Calu3 (cell line): ENCODE data around the gene BTBD10. TPM values are rescaled to one million over a fixed set of nuclear protein-coding genes. Genes with fewer than 3 reads are reported as not detected.

Experiments
- BruUV-seq: library from RNA; stranded (reverse); fragments of 400-500 nt; replicated peaks from 2 replicates; lab custom pipeline; 2021; lab: Mats Ljungman, UMichigan
- CTCF ChIA-PET: fragments of 300-600 bp; sonication (Branson Sonifier 250); formaldehyde crosslinking; loops from one replicate; lab custom pipeline; 2022; ENCODE audit warnings: antibody characterized with exemption; lab: Charles Lee
- DNase-seq: peaks from one replicate; pipeline ENCODE4 v3.0.0; 2022
- H3K27ac Mint-ChIP-seq: one replicate; pipeline ENCODE4 v1.8.0; 2022; ENCODE audit warnings: mixed read lengths; ENCODE audit not compliant: unreplicated experiment
- H3K27me3 Mint-ChIP-seq: one replicate; pipeline ENCODE4 v1.8.0; 2022; ENCODE audit warnings: mixed read lengths; ENCODE audit not compliant: unreplicated experiment
- H3K36me3 Mint-ChIP-seq: one replicate; pipeline ENCODE4 v1.8.0; 2022; ENCODE audit warnings: mild to moderate bottlenecking, moderate library complexity, mixed read lengths; ENCODE audit not compliant: insufficient read depth, unreplicated experiment
- H3K4me1 Mint-ChIP-seq: one replicate; pipeline ENCODE4 v1.8.0; 2022; ENCODE audit warnings: mild to moderate bottlenecking, low read depth, mixed read lengths; ENCODE audit not compliant: unreplicated experiment
- H3K4me3 Mint-ChIP-seq: one replicate; pipeline ENCODE4 v1.8.0; 2022; ENCODE audit warnings: mild to moderate bottlenecking, low read depth, moderate library complexity, mixed read lengths; ENCODE audit not compliant: unreplicated experiment
- H3K9me3 Mint-ChIP-seq: one replicate; pipeline ENCODE4 v1.8.0; 2022; ENCODE audit warnings: low read depth, mixed read lengths; ENCODE audit not compliant: unreplicated experiment
- intact Hi-C: fragments of 100-400 bp; cut with micrococcal nuclease; formaldehyde crosslinking; loops from one replicate; pipeline ENCODE4 v1.10.0; 2022; ENCODE audit not compliant: unreplicated experiment
- total RNA-seq: library from RNA; stranded (reverse); gene quantifications from 2 replicates; pipeline ENCODE4 v1.2.3, GENCODE V29; 2022
- TF ChIP-seq, protein P1 (sequence below): fragments of 200-600 bp; IDR thresholded peaks from one replicate; pipeline ENCODE4 v1.8.0; 2022; ENCODE audit warnings: antibody characterized with exemption; ENCODE audit not compliant: unreplicated experiment

The BTBD10 gene
- total RNA-seq, 1 experiment from 2014 or later, result 33.3 TPM

DNA sequence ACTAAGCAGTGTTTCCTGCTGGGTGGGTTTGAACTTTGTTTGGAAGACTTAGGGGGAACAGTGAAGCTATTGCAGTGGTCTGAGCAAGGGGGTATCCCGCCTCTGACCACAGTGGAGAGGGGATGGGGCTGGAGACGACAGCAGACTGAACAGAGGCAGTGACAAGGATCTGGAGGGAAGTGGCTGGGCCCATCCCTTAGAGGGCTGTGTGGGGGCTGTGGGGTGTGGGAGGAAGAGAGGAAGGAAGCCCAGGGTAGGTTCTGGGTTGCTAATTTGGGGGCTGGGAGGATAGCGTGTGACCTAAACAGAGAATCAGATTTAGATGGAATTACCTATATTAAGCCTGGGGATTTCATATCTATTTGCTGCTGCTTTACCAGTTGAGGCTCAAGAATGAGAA is 114.7 kb downstream of the BTBD10 start:
- intact Hi-C loops, result no loop called here

DNA sequence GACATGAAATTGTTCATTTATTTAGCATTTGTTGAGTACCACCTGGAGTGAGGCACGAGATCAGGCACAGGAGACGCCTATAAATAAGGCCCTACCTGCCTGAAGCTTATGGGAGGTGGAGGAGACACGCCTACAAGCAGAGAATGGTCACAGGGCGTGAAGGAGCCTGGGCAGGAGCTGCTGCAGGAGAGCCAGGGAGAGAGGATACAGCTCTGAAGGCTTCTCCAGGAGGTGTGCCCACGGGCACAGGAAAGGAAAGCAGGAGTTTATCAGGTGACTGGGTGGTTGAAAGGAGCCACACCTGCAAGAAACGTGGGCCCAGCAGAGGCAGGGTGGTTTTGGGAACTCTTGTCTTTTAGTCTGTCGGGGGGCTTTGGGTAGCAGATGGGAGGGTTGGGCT is 115.1 kb downstream of the BTBD10 start:
- Mint-ChIP-seq H3K27me3 (no peaks in the 10 kb centered on the region), H3K4me3 (no peak overlapping the region), H3K27ac (no peak overlapping the region), H3K4me1 (no peaks in the 10 kb centered on the region), H3K9me3 (no peaks in the 10 kb centered on the region), H3K36me3 (no peaks in the 10 kb centered on the region)
- BruUV-seq, result no TSS peak
- intact Hi-C loops, result no loop called here
- no peak for DNase-seq
- CTCF ChIA-PET, result no interaction called here
- TF ChIP-seq, protein P1, sequence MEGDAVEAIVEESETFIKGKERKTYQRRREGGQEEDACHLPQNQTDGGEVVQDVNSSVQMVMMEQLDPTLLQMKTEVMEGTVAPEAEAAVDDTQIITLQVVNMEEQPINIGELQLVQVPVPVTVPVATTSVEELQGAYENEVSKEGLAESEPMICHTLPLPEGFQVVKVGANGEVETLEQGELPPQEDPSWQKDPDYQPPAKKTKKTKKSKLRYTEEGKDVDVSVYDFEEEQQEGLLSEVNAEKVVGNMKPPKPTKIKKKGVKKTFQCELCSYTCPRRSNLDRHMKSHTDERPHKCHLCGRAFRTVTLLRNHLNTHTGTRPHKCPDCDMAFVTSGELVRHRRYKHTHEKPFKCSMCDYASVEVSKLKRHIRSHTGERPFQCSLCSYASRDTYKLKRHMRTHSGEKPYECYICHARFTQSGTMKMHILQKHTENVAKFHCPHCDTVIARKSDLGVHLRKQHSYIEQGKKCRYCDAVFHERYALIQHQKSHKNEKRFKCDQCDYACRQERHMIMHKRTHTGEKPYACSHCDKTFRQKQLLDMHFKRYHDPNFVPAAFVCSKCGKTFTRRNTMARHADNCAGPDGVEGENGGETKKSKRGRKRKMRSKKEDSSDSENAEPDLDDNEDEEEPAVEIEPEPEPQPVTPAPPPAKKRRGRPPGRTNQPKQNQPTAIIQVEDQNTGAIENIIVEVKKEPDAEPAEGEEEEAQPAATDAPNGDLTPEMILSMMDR, result no peak

More for the DNA sequence above, 114.7 kb downstream of the BTBD10 start:
- CTCF ChIA-PET, result no interaction called here
- DNase-seq, result no peak
- Mint-ChIP-seq H3K27ac (no peak overlapping the region), H3K4me3 (no peak overlapping the region), H3K4me1 (no peaks in the 10 kb centered on the region), H3K9me3 (no peaks in the 10 kb centered on the region), H3K27me3 (no peaks in the 10 kb centered on the region), H3K36me3 (no peaks in the 10 kb centered on the region)
- no TSS peak for BruUV-seq
- TF ChIP-seq, protein P1, result no peak

DNA sequence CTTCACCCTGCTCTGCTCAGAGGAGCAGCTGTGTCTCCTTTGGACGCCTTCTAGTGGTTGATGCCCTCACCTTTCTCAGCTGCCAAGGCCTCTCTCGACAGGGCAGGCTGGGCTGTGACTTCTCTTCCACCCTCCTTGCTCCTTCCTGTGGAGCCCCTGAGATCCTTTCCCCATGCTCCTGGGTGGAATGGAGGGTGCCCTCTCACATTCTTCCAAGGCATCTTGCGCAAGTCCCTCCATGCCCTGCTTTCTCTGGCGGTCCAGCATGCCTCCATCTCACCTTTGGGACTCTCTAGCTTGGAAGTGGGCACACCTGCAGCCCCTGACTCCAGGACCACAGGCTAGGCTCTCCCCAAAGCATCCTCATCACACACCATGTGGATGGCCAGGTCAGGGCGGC is 116.6 kb downstream of the BTBD10 start:
- H3K9me3 Mint-ChIP-seq, result no peaks in the 10 kb centered on the region
- DNase-seq, result no peak
- intact Hi-C loops, result no loop called here
- H3K27ac Mint-ChIP-seq, result no peak overlapping the region
- no peaks in the 10 kb centered on the region for H3K27me3 Mint-ChIP-seq
- TF ChIP-seq, protein P1, result no peak
- CTCF ChIA-PET, result no interaction called here
- no TSS peak for BruUV-seq
- H3K36me3 Mint-ChIP-seq, result no peaks in the 10 kb centered on the region
- peaks cover 2% of the 10 kb centered on the region for H3K4me1 Mint-ChIP-seq
- H3K4me3 Mint-ChIP-seq, result no peak overlapping the region

DNA sequence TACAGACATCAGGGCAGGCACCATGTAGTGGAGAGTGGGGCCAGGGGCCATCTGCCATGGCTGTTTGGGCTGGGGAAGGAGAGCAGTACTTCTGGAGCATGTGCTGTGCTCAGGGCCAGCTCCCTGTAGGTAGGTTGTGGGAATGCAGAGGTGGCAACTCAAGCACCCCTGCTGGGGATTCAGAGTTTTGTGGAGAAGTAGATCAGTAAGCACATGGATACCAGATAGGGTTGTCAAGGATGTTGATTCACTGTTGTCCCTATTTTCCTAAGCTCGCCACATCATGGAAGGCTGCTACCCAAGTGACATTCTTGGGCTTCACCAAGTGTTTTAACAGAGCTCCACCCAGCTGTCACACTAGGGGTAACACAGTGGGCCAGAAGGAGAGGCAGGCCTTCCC is 118.2 kb downstream of the BTBD10 start:
- no peak for DNase-seq
- intact Hi-C loops, result loop anchor here (1.0 to 2.0 kb wide), 3 partner anchors 95 to 135 kb away; no protein-coding TSS in a partner anchor
- Mint-ChIP-seq H3K4me1 (peaks cover 19% of the 10 kb centered on the region), H3K27me3 (no peaks in the 10 kb centered on the region), H3K9me3 (no peaks in the 10 kb centered on the region), H3K36me3 (peaks cover under 1% of the 10 kb centered on the region), H3K27ac (no peak overlapping the region), H3K4me3 (no peak overlapping the region)
- BruUV-seq, result no TSS peak
- CTCF ChIA-PET, result interaction anchor here (2.3 kb wide), 1 partner anchor 135 kb away, joined by 12 read pairs; no protein-coding TSS in a partner anchor
- TF ChIP-seq, protein P1, result no peak
